K562 (cell line): ENCODE data around the gene TTC24. TPM values are rescaled to one million over a fixed set of nuclear protein-coding genes. Genes with fewer than 3 reads are reported as not detected.
A peak's percentile ranks its signal among the peaks of the same experiment; 100 is the strongest.

Source experiments
- ATF1 ChIP-seq, 2 experiments: fragments of 450-650 bp in 1 of 2; IDR thresholded peaks; 2 replicates each; pipeline ENCODE4 v1.6.1; 2016; ENCODE audit warnings: missing compliant biosample characterization in 1 of 2, missing genetic modification characterization in 1 of 2
- BCOR ChIP-seq: fragments of 450-650 bp; IDR thresholded peaks from 2 replicates; pipeline ENCODE4 v1.6.1; 2016
- HNRNPLL ChIP-seq: fragments of 200-400 bp; formaldehyde crosslinking; IDR thresholded peaks from 2 replicates; pipeline ENCODE4 v1.6.1; 2017; ENCODE audit warnings: low read length, low read depth, mild to moderate bottlenecking; ENCODE audit not compliant: poor library complexity, severe bottlenecking
- NFIC ChIP-seq: fragments of 450-650 bp; IDR thresholded peaks from 2 replicates; pipeline ENCODE4 v1.6.1; 2017; ENCODE audit warnings: mild to moderate bottlenecking, inconsistent platforms
- SOX6 ChIP-seq: fragments of 450-650 bp; IDR thresholded peaks from 2 replicates; pipeline ENCODE4 v1.6.1; 2014; ENCODE audit warnings: mild to moderate bottlenecking
- TOE1 ChIP-seq, 2 experiments: fragments of 450-650 bp in 1 of 2; sonication (generic) in 1 of 2; formaldehyde crosslinking in 1 of 2; IDR thresholded peaks; 2 replicates each; pipeline versions ENCODE4 v1.7.1 to v1.8.0; 2016 to 2022; ENCODE audit warnings: borderline replicate concordance in 2 of 2, mild to moderate bottlenecking in 2 of 2, antibody characterized with exemption in 1 of 2, inconsistent platforms in 1 of 2, low read depth in 1 of 2, missing genetic modification reagents in 1 of 2, moderate library complexity in 1 of 2
- ZFPM2 ChIP-seq: fragments of 250-450 bp; sonication (Bioruptor Pico); IDR thresholded peaks from 2 replicates; pipeline ENCODE4 v1.5.1; 2022; ENCODE audit warnings: mild to moderate bottlenecking
- ZNF239 ChIP-seq: fragments of 250-450 bp; sonication (Bioruptor Pico); IDR thresholded peaks from 2 replicates; pipeline ENCODE4 v1.4.0; 2020; ENCODE audit warnings: mild to moderate bottlenecking
- ZNF282 ChIP-seq: sonication (generic); formaldehyde crosslinking; IDR thresholded peaks from 2 replicates; pipeline ENCODE4 v1.8.1; 2023; ENCODE audit warnings: missing genetic modification reagents
- ZSCAN29 ChIP-seq: fragments of 450-650 bp; IDR thresholded peaks from 2 replicates; pipeline ENCODE4 v1.6.1; 2017
- polyA plus RNA-seq, 8 experiments: library from polyadenylated mRNA; depleted of rRNA in 4 of 8; stranded (reverse) in 5 of 8; unstranded in 3 of 8; fragments of >200 nt; fragmentation: Nextera tagmentation in 2 of 8; fragmentation: Illumina TruSeq in 1 of 8; extraction: Ambion mirVana in 2 of 8; extraction: Trizol in 1 of 8; gene quantifications; 2 replicates each; pipeline versions ENCODE4 v1.2.1 to v1.2.3, GENCODE V29; 2011 to 2014; ENCODE audit warnings: inconsistent platforms in 1 of 8, missing spikeins in 1 of 8
- total RNA-seq, 7 experiments: library from RNA; depleted of rRNA in 6 of 7; stranded (reverse); fragments of >200 nt in 6 of 7; fragmentation: Illumina TruSeq in 2 of 7; extraction: Trizol in 2 of 7; gene quantifications; 2 replicates each; pipeline versions ENCODE4 v1.2.1 to v1.2.3, GENCODE V29; 2011 to 2021; ENCODE audit warnings: low replicate concordance in 1 of 7
- TF ChIP-seq, protein P1 (sequence below): fragments of 450-650 bp; IDR thresholded peaks from 2 replicates; pipeline ENCODE4 v1.7.1; 2018; ENCODE audit warnings: mild to moderate bottlenecking, low read depth; ENCODE audit not compliant: partially characterized antibody
- TF ChIP-seq, protein P2 (sequence below): fragments of 450-650 bp; formaldehyde crosslinking; IDR thresholded peaks from 2 replicates; pipeline ENCODE4 v1.4.0; 2020; ENCODE audit warnings: mild to moderate bottlenecking, moderate library complexity
- TF ChIP-seq, protein P3 (sequence below): sonication (generic); formaldehyde crosslinking; IDR thresholded peaks from 2 replicates; pipeline ENCODE4 v1.8.1; 2023; ENCODE audit warnings: mild to moderate bottlenecking, missing genetic modification reagents
- TF ChIP-seq, protein P4 (sequence below): fragments of 250-450 bp; sonication (Bioruptor Pico); IDR thresholded peaks from 2 replicates; pipeline ENCODE4 v1.8.0; 2022; ENCODE audit warnings: moderate library complexity, mild to moderate bottlenecking, inconsistent platforms
- TF ChIP-seq, protein P5 (sequence below): sonication (generic); formaldehyde crosslinking; IDR thresholded peaks from 2 replicates; pipeline ENCODE4 v1.8.0; 2022; ENCODE audit warnings: mild to moderate bottlenecking, missing genetic modification reagents, borderline replicate concordance

Gene TTC24
- total and polyA plus RNA-seq, 9 of the 15 experiments (the other 6 are each of a cell fraction or from before 2014, with no cell fraction given), result not detected

DNA sequence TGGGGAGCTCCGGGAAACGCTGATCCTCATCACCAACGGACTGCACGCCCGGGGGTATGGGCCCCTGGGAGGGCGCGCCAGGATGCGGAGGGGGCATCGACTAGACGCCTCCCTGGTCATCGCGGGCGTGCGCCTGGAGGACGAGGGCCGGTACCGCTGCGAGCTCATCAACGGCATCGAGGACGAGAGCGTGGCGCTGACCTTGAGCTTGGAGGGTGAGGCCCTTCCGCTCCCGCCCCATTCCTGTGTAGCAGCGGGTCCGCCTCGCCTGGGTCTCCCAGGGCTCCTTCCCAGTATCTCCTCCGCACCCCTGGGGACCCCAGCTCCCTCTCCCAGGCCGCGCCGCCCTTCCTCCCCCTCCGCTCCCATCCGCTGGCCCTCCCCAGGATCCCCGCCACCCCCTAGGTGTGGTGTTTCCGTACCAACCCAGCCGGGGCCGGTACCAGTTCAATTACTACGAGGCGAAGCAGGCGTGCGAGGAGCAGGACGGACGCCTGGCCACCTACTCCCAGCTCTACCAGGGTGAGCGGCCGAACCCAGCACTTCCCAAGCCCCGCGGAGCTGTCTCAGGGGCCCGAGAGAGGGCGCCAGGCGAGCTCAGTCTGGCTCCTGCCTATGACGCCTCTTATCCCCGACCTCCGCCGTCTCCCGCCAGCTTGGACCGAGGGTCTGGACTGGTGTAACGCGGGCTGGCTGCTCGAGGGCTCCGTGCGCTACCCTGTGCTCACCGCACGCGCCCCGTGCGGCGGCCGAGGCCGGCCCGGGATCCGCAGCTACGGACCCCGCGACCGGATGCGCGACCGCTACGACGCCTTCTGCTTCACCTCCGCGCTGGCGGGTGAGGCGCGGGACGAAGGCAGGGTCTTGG lies 44.7 kb downstream of the TTC24 start (continued):
- TF ChIP-seq HNRNPLL (no peak), TOE1 (IDR thresholded peaks at IDR 0.05; ENCODE audit: borderline replicate concordance) (0 out of 2 replicates have a peak, but pooled peaks have one; percentile 58), TOE1 (CRISPR knock-in tag; IDR thresholded peaks at IDR 0.05; ENCODE audit: borderline replicate concordance, low read depth) (no peak), BCOR (peak; percentile 45), SOX6 (peak; percentile 30; the same call in 1 of the 2 replicates), ZNF282 (CRISPR knock-in tag) (0 out of 2 replicates have a peak, but pooled peaks have one; percentile 58), ZFPM2 (CRISPR knock-in tag) (no peak), ZNF239 (no peak), NFIC (peak; percentile 35), ZSCAN29 (no peak), ATF1 (CRISPR knock-in tag; IDR thresholded peaks at IDR 0.05) (peak; percentile 56; the same call in 1 of the 2 replicates), ATF1 (tag; IDR thresholded peaks at IDR 0.05) (peak; percentile 88)
- TF ChIP-seq, protein P1, sequence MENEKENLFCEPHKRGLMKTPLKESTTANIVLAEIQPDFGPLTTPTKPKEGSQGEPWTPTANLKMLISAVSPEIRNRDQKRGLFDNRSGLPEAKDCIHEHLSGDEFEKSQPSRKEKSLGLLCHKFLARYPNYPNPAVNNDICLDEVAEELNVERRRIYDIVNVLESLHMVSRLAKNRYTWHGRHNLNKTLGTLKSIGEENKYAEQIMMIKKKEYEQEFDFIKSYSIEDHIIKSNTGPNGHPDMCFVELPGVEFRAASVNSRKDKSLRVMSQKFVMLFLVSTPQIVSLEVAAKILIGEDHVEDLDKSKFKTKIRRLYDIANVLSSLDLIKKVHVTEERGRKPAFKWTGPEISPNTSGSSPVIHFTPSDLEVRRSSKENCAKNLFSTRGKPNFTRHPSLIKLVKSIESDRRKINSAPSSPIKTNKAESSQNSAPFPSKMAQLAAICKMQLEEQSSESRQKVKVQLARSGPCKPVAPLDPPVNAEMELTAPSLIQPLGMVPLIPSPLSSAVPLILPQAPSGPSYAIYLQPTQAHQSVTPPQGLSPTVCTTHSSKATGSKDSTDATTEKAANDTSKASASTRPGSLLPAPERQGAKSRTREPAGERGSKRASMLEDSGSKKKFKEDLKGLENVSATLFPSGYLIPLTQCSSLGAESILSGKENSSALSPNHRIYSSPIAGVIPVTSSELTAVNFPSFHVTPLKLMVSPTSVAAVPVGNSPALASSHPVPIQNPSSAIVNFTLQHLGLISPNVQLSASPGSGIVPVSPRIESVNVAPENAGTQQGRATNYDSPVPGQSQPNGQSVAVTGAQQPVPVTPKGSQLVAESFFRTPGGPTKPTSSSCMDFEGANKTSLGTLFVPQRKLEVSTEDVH, result peak; percentile 90
- TF ChIP-seq, protein P2, sequence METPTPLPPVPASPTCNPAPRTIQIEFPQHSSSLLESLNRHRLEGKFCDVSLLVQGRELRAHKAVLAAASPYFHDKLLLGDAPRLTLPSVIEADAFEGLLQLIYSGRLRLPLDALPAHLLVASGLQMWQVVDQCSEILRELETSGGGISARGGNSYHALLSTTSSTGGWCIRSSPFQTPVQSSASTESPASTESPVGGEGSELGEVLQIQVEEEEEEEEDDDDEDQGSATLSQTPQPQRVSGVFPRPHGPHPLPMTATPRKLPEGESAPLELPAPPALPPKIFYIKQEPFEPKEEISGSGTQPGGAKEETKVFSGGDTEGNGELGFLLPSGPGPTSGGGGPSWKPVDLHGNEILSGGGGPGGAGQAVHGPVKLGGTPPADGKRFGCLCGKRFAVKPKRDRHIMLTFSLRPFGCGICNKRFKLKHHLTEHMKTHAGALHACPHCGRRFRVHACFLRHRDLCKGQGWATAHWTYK (CRISPR knock-in tag), result 0 out of 2 replicates have a peak, but pooled peaks have one; percentile 21
- TF ChIP-seq, protein P3, sequence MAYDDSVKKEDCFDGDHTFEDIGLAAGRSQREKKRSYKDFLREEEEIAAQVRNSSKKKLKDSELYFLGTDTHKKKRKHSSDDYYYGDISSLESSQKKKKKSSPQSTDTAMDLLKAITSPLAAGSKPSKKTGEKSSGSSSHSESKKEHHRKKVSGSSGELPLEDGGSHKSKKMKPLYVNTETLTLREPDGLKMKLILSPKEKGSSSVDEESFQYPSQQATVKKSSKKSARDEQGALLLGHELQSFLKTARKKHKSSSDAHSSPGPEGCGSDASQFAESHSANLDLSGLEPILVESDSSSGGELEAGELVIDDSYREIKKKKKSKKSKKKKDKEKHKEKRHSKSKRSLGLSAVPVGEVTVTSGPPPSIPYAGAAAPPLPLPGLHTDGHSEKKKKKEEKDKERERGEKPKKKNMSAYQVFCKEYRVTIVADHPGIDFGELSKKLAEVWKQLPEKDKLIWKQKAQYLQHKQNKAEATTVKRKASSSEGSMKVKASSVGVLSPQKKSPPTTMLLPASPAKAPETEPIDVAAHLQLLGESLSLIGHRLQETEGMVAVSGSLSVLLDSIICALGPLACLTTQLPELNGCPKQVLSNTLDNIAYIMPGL, result no peak
- TF ChIP-seq, protein P4, sequence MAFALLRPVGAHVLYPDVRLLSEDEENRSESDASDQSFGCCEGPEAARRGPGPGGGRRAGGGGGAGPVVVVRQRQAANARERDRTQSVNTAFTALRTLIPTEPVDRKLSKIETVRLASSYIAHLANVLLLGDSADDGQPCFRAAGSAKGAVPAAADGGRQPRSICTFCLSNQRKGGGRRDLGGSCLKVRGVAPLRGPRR (CRISPR knock-in tag), result no peak
- TF ChIP-seq, protein P5, sequence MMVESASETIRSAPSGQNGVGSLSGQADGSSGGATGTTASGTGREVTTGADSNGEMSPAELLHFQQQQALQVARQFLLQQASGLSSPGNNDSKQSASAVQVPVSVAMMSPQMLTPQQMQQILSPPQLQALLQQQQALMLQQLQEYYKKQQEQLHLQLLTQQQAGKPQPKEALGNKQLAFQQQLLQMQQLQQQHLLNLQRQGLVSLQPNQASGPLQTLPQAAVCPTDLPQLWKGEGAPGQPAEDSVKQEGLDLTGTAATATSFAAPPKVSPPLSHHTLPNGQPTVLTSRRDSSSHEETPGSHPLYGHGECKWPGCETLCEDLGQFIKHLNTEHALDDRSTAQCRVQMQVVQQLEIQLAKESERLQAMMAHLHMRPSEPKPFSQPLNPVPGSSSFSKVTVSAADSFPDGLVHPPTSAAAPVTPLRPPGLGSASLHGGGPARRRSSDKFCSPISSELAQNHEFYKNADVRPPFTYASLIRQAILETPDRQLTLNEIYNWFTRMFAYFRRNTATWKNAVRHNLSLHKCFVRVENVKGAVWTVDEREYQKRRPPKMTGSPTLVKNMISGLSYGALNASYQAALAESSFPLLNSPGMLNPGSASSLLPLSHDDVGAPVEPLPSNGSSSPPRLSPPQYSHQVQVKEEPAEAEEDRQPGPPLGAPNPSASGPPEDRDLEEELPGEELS, result 0 out of 2 replicates have a peak, but pooled peaks have one; percentile 17
